Mucosa of rectum (tissue), 2 donors: ENCODE measurements around the gene AOX1.

Experiments
- H3K27ac ChIP-seq, 2 donors: one replicate each; pipeline ENCODE4 v1.7.0; 2013; ENCODE audit warnings: inconsistent platforms in 2 of 2, low read depth in 2 of 2, low read length in 2 of 2
- H3K27me3 ChIP-seq, 2 donors: one replicate each; pipeline ENCODE4 v1.7.0; 2013; ENCODE audit warnings: low read length in 2 of 2; ENCODE audit not compliant: control insufficient read depth in 2 of 2, insufficient read depth in 2 of 2
- H3K36me3 ChIP-seq, 2 donors: one replicate each; pipeline ENCODE4 v1.7.0; 2013; ENCODE audit warnings: low read length in 2 of 2; ENCODE audit not compliant: control insufficient read depth in 2 of 2, insufficient read depth in 2 of 2
- H3K4me1 ChIP-seq, 2 donors: one replicate each; pipeline ENCODE4 v1.7.0; 2013; ENCODE audit warnings: low read length in 2 of 2, mild to moderate bottlenecking in 1 of 2; ENCODE audit not compliant: control insufficient read depth in 2 of 2, insufficient read depth in 2 of 2
- H3K4me3 ChIP-seq, 2 donors: one replicate each; pipeline ENCODE4 v1.7.0; 2013; ENCODE audit warnings: low read length in 2 of 2
- H3K9ac ChIP-seq, 2 donors: one replicate each; pipeline ENCODE4 v1.7.0; 2013; ENCODE audit warnings: low read length in 2 of 2, low read depth in 1 of 2, mild to moderate bottlenecking in 1 of 2
- H3K9me3 ChIP-seq, 2 donors: one replicate each; pipeline ENCODE4 v1.7.0; 2013; ENCODE audit warnings: low read length in 2 of 2; ENCODE audit not compliant: control insufficient read depth in 2 of 2
- donor health status: healthy.
- donor health status: Normal muscosa, but diverticular disease.

The AOX1 gene

DNA sequence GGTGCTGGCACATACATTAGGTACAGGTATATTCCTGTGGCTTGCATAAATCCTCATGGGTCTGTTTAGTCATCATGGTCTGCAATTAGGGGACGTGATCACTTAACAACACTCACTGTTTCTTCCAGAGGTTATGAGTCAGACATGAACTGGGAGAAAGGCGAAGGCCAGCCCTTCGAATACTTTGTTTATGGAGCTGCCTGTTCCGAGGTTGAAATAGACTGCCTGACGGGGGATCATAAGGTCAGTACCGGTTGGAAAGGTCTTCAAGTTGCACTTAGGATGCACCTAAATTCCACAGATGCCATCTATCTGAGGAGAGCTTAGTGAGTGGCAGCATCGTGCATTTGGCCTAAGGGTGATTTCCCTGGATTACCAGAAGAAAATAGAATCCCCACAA, 76.9 kb downstream of the AOX1 start:
- H3K9ac ChIP-seq: no peak overlapping the region
- H3K27ac ChIP-seq: no peak overlapping the region
- H3K4me3 ChIP-seq: no peak overlapping the region
- peaks cover 0 to 12% of the 10 kb centered on the region in 2 donors for H3K4me1 ChIP-seq
- no peaks in the 10 kb centered on the region for H3K9me3 ChIP-seq
- no peaks in the 10 kb centered on the region for H3K36me3 ChIP-seq
- no peaks in the 10 kb centered on the region for H3K27me3 ChIP-seq

DNA sequence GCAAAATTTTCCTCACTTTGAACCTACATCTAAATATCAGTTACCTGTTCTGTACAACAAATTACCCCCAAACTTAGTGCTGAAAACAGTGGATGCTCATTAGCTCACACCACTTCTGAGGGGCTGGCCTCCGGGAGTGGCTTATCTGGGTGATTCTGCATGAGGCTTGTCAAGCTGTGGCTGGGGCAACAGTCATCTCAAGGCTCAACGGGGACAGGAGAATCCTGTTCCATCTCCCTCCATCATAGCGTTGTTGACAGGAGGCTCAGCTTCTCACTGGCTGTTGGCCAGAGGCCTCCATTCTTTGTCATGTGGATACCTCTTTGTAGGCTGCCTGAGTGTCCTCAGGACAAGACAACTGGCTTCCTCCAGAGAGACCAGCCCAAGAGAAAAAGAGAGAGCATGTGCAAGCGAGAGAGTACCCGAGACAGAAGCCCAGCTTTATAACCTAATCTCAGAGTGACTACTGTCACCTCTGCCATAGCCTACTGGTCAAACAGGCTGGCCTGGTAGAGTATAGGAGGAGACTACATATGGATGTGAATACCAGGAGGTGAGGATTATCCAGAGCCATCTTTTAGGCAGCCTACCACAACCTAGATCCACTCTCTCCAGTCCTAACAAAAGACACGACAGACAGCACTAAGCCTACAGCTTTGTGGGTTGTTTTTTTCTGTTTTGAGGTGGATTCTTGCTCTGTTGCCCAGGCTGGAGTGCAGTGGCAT, 79.1 kb downstream of the AOX1 start:
- no peaks in the 10 kb centered on the region for H3K9me3 ChIP-seq
- no peak overlapping the region for H3K9ac ChIP-seq
- H3K4me1 ChIP-seq: peaks cover 0 to 12% of the 10 kb centered on the region in 2 donors
- H3K36me3 ChIP-seq: no peaks in the 10 kb centered on the region
- no peak overlapping the region for H3K27ac ChIP-seq
- H3K4me3 ChIP-seq: no peak overlapping the region
- no peaks in the 10 kb centered on the region for H3K27me3 ChIP-seq

DNA sequence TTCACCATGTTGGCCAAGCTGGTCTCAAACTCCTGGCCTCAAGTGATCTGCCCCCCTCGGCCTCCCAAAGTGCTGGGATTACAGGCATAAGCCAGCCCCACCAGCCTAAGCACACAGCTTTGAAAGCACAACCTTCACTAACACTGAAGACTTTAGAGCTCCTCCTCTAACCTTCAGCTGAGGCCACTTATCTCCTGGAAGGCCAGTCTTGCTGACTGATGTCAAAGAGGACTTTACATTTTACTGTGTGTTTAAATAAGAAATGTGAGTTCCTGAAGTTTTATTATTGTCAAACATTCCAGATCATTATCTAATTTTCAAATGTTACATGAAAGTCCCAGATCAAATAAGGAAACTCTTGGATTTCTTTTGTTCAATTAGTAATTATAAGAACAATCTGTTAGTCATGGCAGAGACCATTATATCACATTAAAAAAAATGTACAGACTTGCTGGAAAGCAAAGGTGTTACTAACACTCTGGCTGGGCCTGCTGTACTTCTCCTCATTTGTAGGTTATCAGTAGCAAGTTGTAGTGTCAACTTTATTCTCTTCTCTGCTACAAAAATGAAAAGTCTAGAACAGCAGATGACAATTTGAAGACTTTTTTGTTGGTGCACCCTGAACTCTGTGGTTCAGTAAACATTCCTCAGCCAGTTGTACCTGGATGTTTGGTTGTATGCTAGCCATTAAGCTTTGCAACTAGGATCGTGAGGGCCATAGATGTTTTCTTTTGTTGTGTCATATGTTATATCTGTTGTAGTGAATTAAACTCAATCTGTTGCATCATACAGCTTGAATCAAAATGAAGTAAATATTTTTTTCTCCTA, 80.0 kb downstream of the AOX1 start:
- H3K4me3 ChIP-seq: no peak overlapping the region
- H3K27me3 ChIP-seq: no peaks in the 10 kb centered on the region
- H3K4me1 ChIP-seq: peaks cover 0 to 12% of the 10 kb centered on the region in 2 donors
- H3K27ac ChIP-seq: no peak overlapping the region
- H3K9ac ChIP-seq: no peak overlapping the region
- no peaks in the 10 kb centered on the region for H3K9me3 ChIP-seq
- no peaks in the 10 kb centered on the region for H3K36me3 ChIP-seq

DNA sequence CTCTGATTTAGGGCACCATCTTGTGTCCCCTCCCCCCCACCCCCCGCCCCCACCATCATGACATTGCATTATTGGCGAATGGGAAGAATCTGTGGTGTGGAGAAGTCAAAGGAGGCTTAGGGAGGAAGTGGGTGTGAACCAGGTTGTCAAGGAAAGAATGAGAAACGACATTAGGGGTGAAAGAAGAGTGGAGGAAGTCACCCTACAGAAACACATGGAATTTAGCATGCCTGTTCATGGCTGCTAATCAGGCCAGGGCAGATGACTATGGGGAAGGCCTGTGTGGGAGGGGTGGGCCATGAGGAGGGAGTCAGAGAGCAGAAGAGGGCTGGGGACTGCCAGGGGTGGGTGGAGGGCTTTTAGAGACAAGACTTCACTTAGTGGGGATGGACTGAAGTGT, 81.6 kb downstream of the AOX1 start:
- Histone ChIP-seq H3K27me3 (no peaks in the 10 kb centered on the region), H3K27ac (no peak overlapping the region), H3K36me3 (no peaks in the 10 kb centered on the region), H3K9me3 (no peaks in the 10 kb centered on the region), H3K9ac (no peak overlapping the region), H3K4me1 (peaks cover 0 to 4% of the 10 kb centered on the region in 2 donors), H3K4me3 (no peak overlapping the region)

DNA sequence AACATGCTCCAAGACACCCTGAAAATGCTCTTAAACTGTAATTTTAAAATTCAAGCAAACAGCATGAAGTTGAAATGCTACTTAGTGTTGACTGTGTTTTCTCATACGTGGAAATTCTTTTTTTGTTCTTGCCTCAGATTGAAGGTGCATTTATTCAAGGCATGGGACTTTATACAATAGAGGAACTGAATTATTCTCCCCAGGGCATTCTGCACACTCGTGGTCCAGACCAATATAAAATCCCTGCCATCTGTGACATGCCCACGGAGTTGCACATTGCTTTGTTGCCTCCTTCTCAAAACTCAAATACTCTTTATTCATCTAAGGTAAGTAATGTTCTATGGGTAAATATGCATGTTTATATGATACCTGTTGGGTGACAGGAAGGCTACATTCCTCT, 82.7 kb downstream of the AOX1 start:
- Histone ChIP-seq H3K9me3 (no peaks in the 10 kb centered on the region), H3K27ac (no peak overlapping the region), H3K4me1 (no peaks in the 10 kb centered on the region), H3K36me3 (no peaks in the 10 kb centered on the region), H3K9ac (no peak overlapping the region), H3K27me3 (no peaks in the 10 kb centered on the region), H3K4me3 (no peak overlapping the region)

DNA sequence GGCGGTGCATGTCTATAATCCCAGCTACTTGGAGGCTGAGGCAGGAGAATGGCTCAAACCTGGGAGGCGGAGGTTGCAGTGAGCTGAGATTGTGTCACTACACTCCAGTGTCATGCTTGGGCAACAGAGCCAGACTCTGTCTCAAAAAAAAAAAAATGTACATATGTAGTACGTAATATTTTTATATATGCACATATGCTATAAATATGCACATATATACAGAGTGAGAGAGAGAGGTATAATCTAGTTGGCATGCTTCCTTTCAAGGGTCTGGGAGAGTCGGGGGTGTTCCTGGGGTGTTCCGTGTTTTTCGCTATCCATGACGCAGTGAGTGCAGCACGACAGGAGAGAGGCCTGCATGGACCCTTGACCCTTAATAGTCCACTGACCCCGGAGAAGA, 83.5 kb downstream of the AOX1 start:
- no peaks in the 10 kb centered on the region for H3K4me1 ChIP-seq
- H3K9ac ChIP-seq: no peak overlapping the region
- H3K27me3 ChIP-seq: no peaks in the 10 kb centered on the region
- H3K4me3 ChIP-seq: no peak overlapping the region
- H3K9me3 ChIP-seq: no peaks in the 10 kb centered on the region
- H3K36me3 ChIP-seq: no peaks in the 10 kb centered on the region
- H3K27ac ChIP-seq: no peak overlapping the region

DNA sequence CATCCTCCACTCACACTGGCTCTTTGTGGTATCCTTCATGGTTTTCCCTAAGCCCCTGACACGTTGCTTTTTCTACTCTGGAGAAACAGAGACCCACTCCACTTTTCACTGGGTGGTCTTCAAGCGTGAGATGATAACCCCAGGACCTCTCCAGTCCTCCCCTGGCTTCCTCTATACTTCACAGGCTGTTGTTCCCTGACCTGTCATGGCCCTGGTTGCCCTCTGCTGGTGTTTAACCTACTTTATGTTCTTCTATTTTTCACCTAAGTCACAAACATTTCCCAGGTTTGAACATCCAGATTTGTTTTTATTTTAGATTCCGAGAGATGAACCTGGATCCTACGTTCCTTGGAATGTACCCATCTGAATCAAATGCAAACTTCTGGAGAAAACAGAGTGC, 84.5 kb downstream of the AOX1 start:
- no peaks in the 10 kb centered on the region for H3K4me1 ChIP-seq
- no peak overlapping the region for H3K27ac ChIP-seq
- no peak overlapping the region for H3K9ac ChIP-seq
- no peak overlapping the region for H3K4me3 ChIP-seq
- H3K27me3 ChIP-seq: no peaks in the 10 kb centered on the region
- H3K9me3 ChIP-seq: no peaks in the 10 kb centered on the region
- H3K36me3 ChIP-seq: no peaks in the 10 kb centered on the region

DNA sequence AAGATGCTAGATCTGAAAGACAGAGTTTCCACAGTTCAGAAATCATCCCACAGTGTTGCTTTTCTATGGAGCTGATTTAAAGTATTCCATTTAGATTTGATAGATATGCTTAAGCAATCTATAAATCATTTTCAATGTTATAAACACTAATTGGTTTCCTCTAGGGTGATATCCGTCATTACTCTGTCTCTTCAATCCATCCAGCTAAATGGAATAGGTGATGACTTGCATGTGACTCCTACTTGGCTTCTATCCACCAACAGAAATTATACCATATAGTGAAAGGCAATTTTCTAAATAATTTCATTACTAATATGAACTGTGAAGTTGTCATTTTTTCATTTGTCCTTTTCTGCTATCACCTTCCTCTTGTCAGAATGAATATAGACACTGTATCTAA, 84.9 kb downstream of the AOX1 start:
- Histone ChIP-seq H3K27me3 (no peaks in the 10 kb centered on the region), H3K4me3 (no peak overlapping the region), H3K9me3 (no peaks in the 10 kb centered on the region), H3K36me3 (no peaks in the 10 kb centered on the region), H3K27ac (no peak overlapping the region), H3K9ac (no peak overlapping the region), H3K4me1 (no peaks in the 10 kb centered on the region)

DNA sequence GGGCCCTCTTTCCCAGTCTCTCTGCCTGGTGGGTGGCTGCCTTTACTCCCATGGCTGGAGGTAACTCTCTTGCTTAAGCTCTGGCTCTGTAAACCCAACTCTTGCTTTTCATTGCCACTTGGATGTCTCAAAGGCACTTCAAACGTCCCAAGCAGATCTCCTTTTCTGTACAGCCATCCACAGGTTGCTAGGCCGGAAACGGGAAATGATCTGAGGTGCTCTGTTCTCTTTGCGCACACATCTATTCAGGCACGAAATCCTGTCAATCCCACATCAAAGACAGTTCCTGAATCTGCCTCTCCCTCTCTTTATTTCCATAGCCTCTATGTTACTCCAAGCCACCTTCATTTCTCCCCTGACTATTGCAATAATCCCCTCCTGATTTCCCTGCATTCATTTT, 87.4 kb downstream of the AOX1 start:
- Histone ChIP-seq H3K4me1 (no peaks in the 10 kb centered on the region), H3K27me3 (no peaks in the 10 kb centered on the region), H3K36me3 (no peaks in the 10 kb centered on the region), H3K9me3 (no peaks in the 10 kb centered on the region), H3K27ac (no peak overlapping the region), H3K4me3 (no peak overlapping the region), H3K9ac (no peak overlapping the region)

DNA sequence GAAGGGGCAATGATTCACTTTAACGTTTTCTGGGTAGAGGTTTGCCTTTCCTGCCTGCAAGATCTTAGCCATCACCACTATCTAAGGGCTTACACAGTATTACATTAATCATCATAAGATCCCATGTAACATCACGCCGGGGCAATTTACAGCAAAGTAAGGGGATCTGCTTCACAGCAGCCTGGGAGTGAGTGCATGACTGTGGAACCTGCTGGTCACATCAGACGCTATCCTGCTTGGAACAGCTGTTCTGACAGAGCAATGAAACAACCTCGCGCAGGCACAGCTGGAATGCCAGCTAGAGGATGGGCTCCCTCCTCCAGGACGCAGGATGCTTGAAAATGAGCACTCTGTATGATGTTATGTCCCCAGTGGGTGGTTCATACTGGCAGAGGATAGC, 89.0 kb downstream of the AOX1 start:
- no peaks in the 10 kb centered on the region for H3K36me3 ChIP-seq
- no peak overlapping the region for H3K27ac ChIP-seq
- H3K27me3 ChIP-seq: no peaks in the 10 kb centered on the region
- no peak overlapping the region for H3K9ac ChIP-seq
- H3K4me1 ChIP-seq: no peaks in the 10 kb centered on the region
- H3K4me3 ChIP-seq: no peak overlapping the region
- H3K9me3 ChIP-seq: no peaks in the 10 kb centered on the region
